Caco-2 (cell line): ENCODE data around the gene NFIA. TPM values are rescaled to one million over a fixed set of nuclear protein-coding genes. Genes with fewer than 3 reads are reported as not detected.

Experiments used
- BruUV-seq: library from RNA; stranded (reverse); fragments of 400-500 nt; replicated peaks from 2 replicates; lab custom pipeline; 2021; lab: Mats Ljungman, UMichigan
- CTCF ChIA-PET: fragments of 300-600 bp; sonication (Branson Sonifier 250); formaldehyde crosslinking; loops from one replicate; lab custom pipeline; 2022; ENCODE audit warnings: antibody characterized with exemption; lab: Charles Lee
- POLR2A ChIA-PET: fragments of 300-600 bp; sonication (Branson Sonifier 250); formaldehyde crosslinking; loops from one replicate; lab custom pipeline; 2022; ENCODE audit warnings: antibody characterized with exemption; lab: Charles Lee
- DNase-seq, 2 experiments: peaks; one replicate each; pipeline versions ENCODE4 v3.0.0 to v3.0.0-alpha.2; 2020 to 2022
- H3K27me3 ChIP-seq: replicated peaks from 2 replicates; pipeline ENCODE4 v1.6.0; 2011; ENCODE audit warnings: low read length; ENCODE audit not compliant: control insufficient read depth, insufficient read depth
- H3K36me3 ChIP-seq: 2 replicates; pipeline ENCODE4 v1.5.1; 2011; ENCODE audit warnings: low read length; ENCODE audit not compliant: control insufficient read depth, insufficient read depth
- H3K4me1 ChIP-seq: fragments of 250-450 bp; sonication (Bioruptor Pico); 2 replicates; pipeline ENCODE4 v1.5.1; 2020; ENCODE audit warnings: mild to moderate bottlenecking
- H3K4me3 ChIP-seq: 2 replicates; pipeline ENCODE4 v1.5.1; 2011; ENCODE audit warnings: low read depth, mild to moderate bottlenecking, control low read depth, low read length
- H3K9me3 ChIP-seq: fragments of 250-450 bp; sonication (Bioruptor Pico); 2 replicates; pipeline ENCODE4 v1.5.1; 2020; ENCODE audit warnings: mild to moderate bottlenecking, moderate library complexity
- H3K27ac Mint-ChIP-seq: one replicate; pipeline ENCODE4 v1.8.0; 2022; ENCODE audit warnings: mixed read lengths; ENCODE audit not compliant: unreplicated experiment
- H3K27me3 Mint-ChIP-seq: one replicate; pipeline ENCODE4 v1.8.0; 2022; ENCODE audit warnings: mixed read lengths; ENCODE audit not compliant: insufficient read depth, unreplicated experiment
- H3K36me3 Mint-ChIP-seq: one replicate; pipeline ENCODE4 v1.8.0; 2022; ENCODE audit warnings: mild to moderate bottlenecking, mixed read lengths; ENCODE audit not compliant: insufficient read depth, unreplicated experiment
- H3K4me1 Mint-ChIP-seq: one replicate; pipeline ENCODE4 v1.8.0; 2022; ENCODE audit warnings: low read depth, mixed read lengths; ENCODE audit not compliant: unreplicated experiment
- H3K4me3 Mint-ChIP-seq: one replicate; pipeline ENCODE4 v1.8.0; 2022; ENCODE audit warnings: mild to moderate bottlenecking, moderate library complexity, mixed read lengths; ENCODE audit not compliant: unreplicated experiment
- H3K9me3 Mint-ChIP-seq: one replicate; pipeline ENCODE4 v1.8.0; 2022; ENCODE audit warnings: mixed read lengths; ENCODE audit not compliant: unreplicated experiment
- CTCF ChIP-seq, 2 experiments: fragments of 200-600 bp in 1 of 2; IDR thresholded peaks; 1 replicate in 1 of 2; 2 replicates in 1 of 2; pipeline versions ENCODE4 v1.5.1 to v1.8.0; 2011 to 2022; ENCODE audit warnings: antibody characterized with exemption in 1 of 2, control low read depth in 1 of 2, inconsistent platforms in 1 of 2, low read depth in 1 of 2, low read length in 1 of 2, mild to moderate bottlenecking in 1 of 2, moderate library complexity in 1 of 2; ENCODE audit not compliant: insufficient read depth in 1 of 2, severe bottlenecking in 1 of 2, unreplicated experiment in 1 of 2
- intact Hi-C: fragments of 100-400 bp; cut with micrococcal nuclease; formaldehyde crosslinking; loops from one replicate; pipeline ENCODE4 v1.10.0; 2022; ENCODE audit not compliant: unreplicated experiment
- total RNA-seq: library from RNA; stranded (reverse); gene quantifications from 2 replicates; pipeline ENCODE4 v1.2.3, GENCODE V29; 2022

Gene NFIA
- total RNA-seq, 1 experiment from 2014 or later, result 1.4 TPM

- BruUV-seq, result no TSS peak
- DNase-seq, result no peak
- Histone ChIP-seq H3K36me3 (no peaks in the 10 kb centered on the region), H3K9me3 (no peaks in the 10 kb centered on the region), H3K4me3 (no peak overlapping the region), H3K4me1 (no peaks in the 10 kb centered on the region), H3K27me3 (no peaks in the 10 kb centered on the region)
- ChIA-PET POLR2A (no interaction called here), CTCF (no interaction called here)
- no peak overlapping the region for H3K27ac Mint-ChIP-seq
- H3K9me3 Mint-ChIP-seq, result no peaks in the 10 kb centered on the region
- no peaks in the 10 kb centered on the region for H3K27me3 Mint-ChIP-seq
- no peak for TF ChIP-seq CTCF (IDR thresholded peaks at IDR 0.05; ENCODE audit: insufficient read depth in 1 of 2, low read depth in 1 of 2, low read length in 1 of 2, severe bottlenecking in 1 of 2, unreplicated experiment in 1 of 2)
- peaks cover 12% of the 10 kb centered on the region for H3K4me1 Mint-ChIP-seq
- no peaks in the 10 kb centered on the region for H3K36me3 Mint-ChIP-seq
- intact Hi-C loops, result no loop called here
- no peak overlapping the region for H3K4me3 Mint-ChIP-seq
Observed at GRCh38 chr1:61316493-61316892, 234.1 kb downstream of the NFIA start.

- no peaks in the 10 kb centered on the region; the same call in 1 of the 2 replicates for H3K4me1 ChIP-seq
- no peak for TF ChIP-seq CTCF (IDR thresholded peaks at IDR 0.05; ENCODE audit: insufficient read depth in 1 of 2, low read depth in 1 of 2, low read length in 1 of 2, severe bottlenecking in 1 of 2, unreplicated experiment in 1 of 2)
- Mint-ChIP-seq H3K9me3 (no peaks in the 10 kb centered on the region), H3K27ac (no peak overlapping the region), H3K36me3 (no peaks in the 10 kb centered on the region), H3K27me3 (no peaks in the 10 kb centered on the region), H3K4me1 (peaks cover 12% of the 10 kb centered on the region), H3K4me3 (no peak overlapping the region)
- H3K4me3 ChIP-seq, result no peak overlapping the region
- no TSS peak for BruUV-seq
- intact Hi-C loops, result no loop called here
- H3K9me3 ChIP-seq, result no peaks in the 10 kb centered on the region
- ChIA-PET POLR2A (no interaction called here), CTCF (no interaction called here)
- no peaks in the 10 kb centered on the region for H3K27me3 ChIP-seq
- no peak for DNase-seq
- H3K36me3 ChIP-seq, result no peaks in the 10 kb centered on the region
Observed at GRCh38 chr1:61318319-61319125, 236.2 kb downstream of the NFIA start.

GRCh38 chr1:61320575-61320974 lies 238.2 kb downstream of the NFIA start:
- Histone ChIP-seq H3K4me1 (no peaks in the 10 kb centered on the region; the same call in 1 of the 2 replicates), H3K4me3 (no peak overlapping the region), H3K27me3 (no peaks in the 10 kb centered on the region), H3K9me3 (no peaks in the 10 kb centered on the region), H3K36me3 (no peaks in the 10 kb centered on the region)
- intact Hi-C loops, result no loop called here
- Mint-ChIP-seq H3K27me3 (no peaks in the 10 kb centered on the region), H3K9me3 (no peaks in the 10 kb centered on the region), H3K4me1 (peaks cover 12% of the 10 kb centered on the region), H3K36me3 (no peaks in the 10 kb centered on the region), H3K4me3 (no peak overlapping the region), H3K27ac (no peak overlapping the region)
- DNase-seq, result no peak
- BruUV-seq, result no TSS peak
- no peak for TF ChIP-seq CTCF (IDR thresholded peaks at IDR 0.05; ENCODE audit: insufficient read depth in 1 of 2, low read depth in 1 of 2, low read length in 1 of 2, severe bottlenecking in 1 of 2, unreplicated experiment in 1 of 2)
- CTCF ChIA-PET, result no interaction called here
- POLR2A ChIA-PET, result no interaction called here
